HG02884 (cell line): Measurements from ENCODE around the gene TARS3.

Experiments used
- ATAC-seq: cut with Tn5 transposase; IDR thresholded peaks from one replicate; pipeline ENCODE4 v1.9.1; 2021; ENCODE audit warnings: mild to moderate bottlenecking, moderate library complexity; ENCODE audit not compliant: unreplicated experiment

The TARS3 gene

DNA sequence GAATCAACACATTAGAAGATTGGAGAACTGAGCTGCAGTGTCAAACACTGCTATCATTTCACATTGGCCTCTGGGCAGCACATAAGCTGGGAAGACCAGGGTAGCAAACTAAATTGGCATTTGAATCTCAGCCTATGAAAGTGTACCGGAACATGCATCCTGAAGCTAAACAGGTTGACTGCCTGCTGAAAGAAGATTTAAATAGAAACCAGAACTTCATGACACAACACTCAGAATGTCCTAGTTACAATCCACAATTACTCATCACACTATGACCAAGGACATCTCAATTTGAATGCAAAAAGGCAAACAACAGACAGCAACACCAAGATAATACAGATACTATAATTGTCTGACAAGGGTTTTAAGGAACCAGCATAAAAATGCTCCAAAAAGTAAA, 98.3 kb downstream of the TARS3 start:
- no peak for ATAC-seq

GRCh38 chr15:101625184-101625583, 99.1 kb downstream of the TARS3 start:
- ATAC-seq, result no peak

DNA sequence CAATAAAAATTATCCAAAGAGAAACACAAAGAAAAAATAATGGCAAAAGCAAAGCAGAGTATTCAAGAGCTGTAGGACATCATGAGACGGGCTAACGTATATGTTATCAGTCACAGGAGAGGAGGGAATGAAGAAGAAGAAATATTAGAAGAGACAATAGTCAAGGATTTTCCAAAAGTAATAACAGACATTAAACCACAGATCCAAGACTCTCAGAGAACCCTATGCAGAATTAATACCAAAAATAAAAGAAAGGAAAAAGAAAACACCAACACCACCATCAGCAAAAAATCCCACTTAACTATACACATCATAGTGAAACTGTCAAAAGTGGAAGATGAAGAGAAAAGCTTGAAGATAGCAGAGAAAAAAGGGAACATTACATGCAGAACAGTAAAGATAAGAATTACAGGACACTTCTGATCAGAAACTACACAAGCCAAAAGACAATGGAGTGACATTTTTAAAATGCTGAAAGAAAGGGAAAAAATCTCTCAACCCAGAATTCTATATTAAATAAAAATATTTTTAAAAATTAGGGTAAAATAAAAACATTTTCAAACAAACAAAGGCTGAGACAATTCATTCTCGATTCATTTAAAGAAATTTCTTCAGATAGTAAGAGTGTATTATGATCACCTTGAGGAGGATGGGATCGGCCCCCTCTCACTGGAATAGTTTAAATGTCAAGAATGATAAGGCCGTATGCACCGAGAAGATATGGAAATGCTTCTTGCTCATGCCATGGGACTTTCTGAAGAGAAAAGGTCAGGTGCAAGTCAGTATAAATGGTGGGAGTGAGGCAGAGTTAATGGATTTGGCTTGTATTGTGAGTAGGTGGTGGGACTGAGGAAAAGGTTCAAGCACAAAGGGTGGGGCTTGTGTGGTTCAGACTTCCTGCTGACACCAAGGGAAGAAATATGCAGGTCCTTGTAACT, 100.6 kb downstream of the TARS3 start:
- no peak for ATAC-seq

DNA sequence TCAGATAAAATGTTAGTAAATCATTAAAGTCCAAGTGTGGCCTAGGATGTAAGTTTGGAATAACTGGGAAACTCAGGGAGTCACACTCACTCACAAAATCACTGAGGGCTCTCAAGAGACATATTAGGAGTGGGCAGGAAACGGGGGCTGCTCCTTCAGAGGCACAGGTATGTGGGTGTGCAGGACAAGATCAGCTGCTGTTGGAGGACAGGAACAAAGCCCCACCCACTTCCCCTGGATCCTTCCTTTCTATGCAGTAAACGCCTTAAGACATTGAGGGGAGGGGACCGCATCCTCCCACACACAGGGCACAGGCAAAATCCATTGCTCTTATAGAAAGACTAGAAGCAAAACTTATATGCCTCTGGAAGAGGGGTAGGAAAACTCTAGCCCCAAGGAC, 102.3 kb downstream of the TARS3 start:
- ATAC-seq, result no peak

GRCh38 chr15:101620671-101621070, 103.6 kb downstream of the TARS3 start:
- ATAC-seq, result no peak

DNA sequence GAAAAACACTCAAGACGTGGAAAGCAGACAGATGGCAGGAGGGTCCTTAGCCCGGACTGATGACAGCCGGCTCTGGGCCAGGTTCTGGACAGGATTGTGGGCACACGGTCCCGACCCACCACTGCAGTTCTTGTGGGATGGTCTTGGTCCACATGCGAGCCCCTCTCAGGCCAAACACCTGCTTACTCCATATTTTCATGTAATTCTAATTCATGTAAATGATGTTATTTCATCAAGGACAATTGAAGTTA, 104.7 kb downstream of the TARS3 start:
- ATAC-seq, result no peak

DNA sequence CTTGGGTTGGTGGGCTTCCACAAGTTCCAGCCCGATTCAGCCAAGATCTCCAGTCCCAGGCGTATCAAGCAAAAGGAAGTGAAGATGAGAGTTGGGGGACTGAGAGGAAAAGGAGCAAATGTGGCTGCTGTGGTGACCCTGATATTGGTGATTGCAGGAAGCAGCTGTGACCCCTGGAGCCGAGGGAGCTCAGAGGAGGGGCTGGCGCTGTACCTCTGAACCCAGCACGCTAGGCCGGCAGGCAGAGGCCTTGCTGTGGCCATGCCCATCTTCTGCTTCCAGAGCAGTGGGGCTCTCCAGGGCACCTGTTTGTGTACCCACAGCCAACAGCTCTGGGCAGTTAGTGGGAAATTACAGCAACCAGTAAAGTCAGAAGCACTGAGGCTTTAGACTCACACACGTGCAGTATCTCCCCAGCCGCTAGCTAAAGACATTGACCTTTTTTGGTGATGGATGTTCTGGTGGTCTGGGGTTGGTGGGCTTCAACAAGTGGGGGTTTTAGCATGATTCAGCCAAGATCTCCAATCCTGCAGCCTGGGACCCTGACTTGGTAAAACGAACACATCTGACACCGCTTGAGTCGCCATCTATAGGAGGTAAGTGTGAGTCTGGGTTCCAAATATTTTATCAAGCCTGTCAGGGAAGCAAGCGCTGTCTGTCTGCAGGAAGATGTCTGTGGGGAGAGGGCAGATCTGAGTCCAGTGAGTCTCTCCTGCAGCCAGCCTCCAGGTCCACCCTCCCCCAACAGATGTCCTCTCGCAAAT, 105.2 kb downstream of the TARS3 start:
- ATAC-seq, result no peak

GRCh38 chr15:101618076-101618475, 106.2 kb downstream of the TARS3 start:
- no peak for ATAC-seq

DNA sequence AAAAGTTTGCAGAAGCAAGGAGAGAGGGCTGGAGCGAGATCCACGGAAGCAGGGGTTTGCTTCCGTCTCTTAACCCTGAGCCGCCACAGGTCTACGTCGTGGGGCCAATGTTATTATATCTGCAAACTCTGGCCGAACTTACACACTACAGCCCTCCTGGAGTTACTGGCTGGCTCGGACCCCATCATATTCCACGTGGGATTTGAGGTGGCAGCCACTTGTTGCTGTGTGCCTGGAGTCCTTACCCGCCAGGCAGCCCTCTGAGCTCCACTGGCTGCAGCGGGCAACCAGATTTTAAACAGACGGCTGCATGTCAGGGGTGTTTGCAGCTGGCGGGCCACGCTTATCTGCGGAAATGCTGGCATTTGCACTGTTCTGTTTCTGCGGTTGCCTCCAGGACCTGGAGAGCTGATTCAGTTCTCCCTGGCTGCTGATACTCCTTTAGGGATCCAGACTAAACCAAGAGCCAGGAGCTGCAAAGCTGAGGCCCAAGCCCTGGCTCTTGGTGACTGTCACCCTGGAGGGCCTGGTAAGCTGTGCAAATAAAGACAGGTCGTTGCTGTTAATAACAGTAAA, 106.8 kb downstream of the TARS3 start:
- ATAC-seq, result no peak

DNA sequence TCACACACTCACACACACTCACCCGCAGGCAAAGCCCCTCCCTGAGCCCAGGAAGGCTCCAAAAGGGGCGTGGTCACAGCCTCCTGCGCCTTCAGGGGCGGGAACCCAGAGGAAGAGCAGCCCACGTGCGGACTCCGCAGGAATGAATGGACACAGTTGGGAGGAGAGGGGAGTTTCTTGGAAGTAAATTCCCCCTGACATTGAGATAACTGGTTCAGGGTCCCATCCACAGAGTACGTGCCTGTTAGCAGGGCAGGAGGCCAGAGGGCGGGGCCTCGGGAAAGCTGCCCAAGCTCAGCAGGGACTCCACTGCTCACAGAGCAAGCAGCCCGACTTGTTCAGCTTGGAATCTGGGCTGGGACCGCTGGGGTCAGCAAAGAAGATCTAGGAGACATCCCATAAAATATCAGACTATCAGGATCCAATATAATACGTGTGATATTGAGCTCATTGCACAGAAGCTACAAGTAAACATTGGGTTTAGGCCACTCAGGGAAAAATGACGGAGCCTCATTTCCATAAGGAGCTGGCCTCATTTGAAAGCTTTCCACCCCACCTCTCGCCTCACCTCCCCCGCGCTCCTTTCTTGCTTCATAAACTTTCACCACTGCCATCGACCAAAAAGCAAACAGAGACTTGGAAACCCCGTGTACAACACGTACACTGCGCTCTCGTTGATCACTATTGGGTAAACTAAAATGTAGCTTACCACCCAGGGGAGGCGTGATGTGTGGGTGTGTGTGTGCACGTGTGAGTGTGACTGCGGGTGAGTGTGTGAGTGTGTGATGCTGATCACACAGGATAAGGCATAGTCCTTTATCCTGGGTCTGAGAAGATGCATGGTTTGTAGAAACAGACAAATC, 108.1 kb downstream of the TARS3 start:
- no peak for ATAC-seq

- ATAC-seq, result no peak
Measured at GRCh38 chr15:101615414-101615985, 108.8 kb downstream of the TARS3 start.

GRCh38 chr15:101614761-101615160, 109.5 kb downstream of the TARS3 start:
- ATAC-seq, result no peak

- ATAC-seq, result no peak
Measured at GRCh38 chr15:101614001-101614585, 110.2 kb downstream of the TARS3 start.

GRCh38 chr15:101613130-101614000, 110.9 kb downstream of the TARS3 start:
- no peak for ATAC-seq

DNA sequence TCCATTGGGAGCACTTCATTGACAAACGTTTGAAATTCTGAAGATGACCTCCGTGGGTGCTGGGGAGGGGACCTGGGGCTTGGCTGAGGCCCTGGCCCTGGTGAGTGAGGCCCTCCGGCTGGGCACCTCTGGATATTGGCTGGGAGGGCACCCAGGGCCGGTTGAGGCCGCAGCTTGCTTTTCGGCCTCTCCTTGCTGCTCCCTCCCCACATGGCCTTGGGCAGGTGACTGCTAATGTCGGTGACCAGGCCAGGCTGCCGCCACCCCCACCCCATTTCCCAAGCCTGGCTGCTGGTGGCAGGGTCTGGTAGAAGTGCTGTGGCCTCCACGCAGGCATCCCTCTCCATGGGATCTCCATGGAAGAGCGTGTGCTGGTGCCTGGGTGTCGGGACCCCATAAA, 111.6 kb downstream of the TARS3 start:
- no peak for ATAC-seq

GRCh38 chr15:101611580-101612299, 112.5 kb downstream of the TARS3 start:
- no peak for ATAC-seq

DNA sequence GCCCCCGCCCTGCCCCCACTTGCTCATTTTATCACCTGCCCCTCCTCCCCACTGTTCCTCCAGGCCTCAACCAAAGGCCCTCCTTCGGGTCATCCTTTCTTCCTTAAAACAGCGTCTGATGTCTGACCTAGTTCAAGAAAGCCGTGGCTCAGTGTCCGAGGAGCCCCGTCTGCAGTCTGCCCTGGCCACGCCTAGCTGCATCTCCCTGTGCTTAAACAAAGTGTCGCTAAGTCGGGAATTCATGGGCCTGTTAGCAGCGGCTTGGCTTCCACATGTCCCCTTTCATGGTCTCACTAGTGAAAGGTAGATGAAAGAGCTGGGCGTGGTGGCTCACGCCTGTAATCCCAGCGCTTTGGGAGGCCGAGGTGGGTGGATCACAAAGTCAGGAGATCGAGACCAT, 113.3 kb downstream of the TARS3 start:
- no peak for ATAC-seq

GRCh38 chr15:101610611-101611000, 113.7 kb downstream of the TARS3 start:
- ATAC-seq, result no peak
